B cell (primary cell): ENCODE results near the gene ZFP92.

ENCODE experiments used
- EZH2 ChIP-seq: IDR thresholded peaks from 2 replicates; pipeline ENCODE4 v1.6.1; 2012; ENCODE audit warnings: borderline replicate concordance, low read depth, mild to moderate bottlenecking, moderate library complexity, low read length; ENCODE audit not compliant: insufficient read depth, poor library complexity, severe bottlenecking
- TF ChIP-seq, protein P1 (sequence below): fragments of 200-600 bp; IDR thresholded peaks from one replicate; pipeline ENCODE4 v1.8.0; 2022; ENCODE audit warnings: antibody characterized with exemption, mild to moderate bottlenecking

DNA sequence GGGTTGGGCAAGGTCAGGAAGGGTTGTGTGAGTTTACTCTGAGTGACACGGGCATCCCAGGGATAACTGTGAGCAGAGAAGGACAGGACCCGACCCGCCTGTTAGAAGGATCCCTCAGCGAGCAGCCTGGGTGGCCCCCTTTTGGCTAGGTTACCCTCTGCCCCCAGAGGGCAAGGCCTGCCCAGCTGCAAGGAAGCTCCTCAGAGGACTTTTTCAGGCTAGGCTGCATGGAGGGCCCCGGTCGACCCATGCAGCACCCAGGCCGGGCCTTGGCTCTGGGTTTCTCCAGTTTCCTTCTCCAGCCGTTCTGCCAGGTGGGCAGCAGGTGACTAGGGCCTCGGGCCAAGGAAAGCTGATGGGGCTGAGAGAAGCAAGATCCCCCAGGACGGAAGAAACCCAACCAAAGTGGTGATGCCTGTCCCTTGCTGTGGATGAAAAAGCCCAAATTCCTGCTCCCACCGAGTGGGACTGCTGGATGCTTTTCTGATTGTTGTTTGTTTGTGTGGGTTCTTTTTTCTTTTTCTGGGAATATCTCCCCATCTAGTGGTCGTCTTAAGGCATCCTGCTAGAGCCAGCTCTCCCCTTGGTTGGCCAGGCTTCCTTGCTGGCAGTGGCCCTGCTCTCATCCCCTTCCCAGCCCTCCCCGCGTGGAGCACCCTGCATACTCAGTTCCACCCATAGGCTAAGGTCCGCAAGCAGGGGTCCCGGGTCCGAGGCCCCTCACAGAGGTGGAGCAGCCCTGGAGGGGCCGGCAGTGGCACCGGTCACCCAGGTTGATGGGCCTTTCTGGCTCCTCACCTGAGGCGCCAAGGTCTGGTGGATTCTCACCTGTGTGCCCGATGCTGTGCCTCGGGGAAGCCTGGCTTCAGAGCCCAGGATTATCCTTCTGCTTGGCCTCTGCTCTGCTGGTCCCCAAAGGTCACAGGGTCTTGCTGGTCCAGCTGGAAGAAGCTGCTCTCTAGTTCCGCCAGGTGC is 1.8 kb downstream of the ZFP92 start:
- TF ChIP-seq, protein P1, sequence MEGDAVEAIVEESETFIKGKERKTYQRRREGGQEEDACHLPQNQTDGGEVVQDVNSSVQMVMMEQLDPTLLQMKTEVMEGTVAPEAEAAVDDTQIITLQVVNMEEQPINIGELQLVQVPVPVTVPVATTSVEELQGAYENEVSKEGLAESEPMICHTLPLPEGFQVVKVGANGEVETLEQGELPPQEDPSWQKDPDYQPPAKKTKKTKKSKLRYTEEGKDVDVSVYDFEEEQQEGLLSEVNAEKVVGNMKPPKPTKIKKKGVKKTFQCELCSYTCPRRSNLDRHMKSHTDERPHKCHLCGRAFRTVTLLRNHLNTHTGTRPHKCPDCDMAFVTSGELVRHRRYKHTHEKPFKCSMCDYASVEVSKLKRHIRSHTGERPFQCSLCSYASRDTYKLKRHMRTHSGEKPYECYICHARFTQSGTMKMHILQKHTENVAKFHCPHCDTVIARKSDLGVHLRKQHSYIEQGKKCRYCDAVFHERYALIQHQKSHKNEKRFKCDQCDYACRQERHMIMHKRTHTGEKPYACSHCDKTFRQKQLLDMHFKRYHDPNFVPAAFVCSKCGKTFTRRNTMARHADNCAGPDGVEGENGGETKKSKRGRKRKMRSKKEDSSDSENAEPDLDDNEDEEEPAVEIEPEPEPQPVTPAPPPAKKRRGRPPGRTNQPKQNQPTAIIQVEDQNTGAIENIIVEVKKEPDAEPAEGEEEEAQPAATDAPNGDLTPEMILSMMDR, result no peak
- TF ChIP-seq EZH2, result no peak
